Mucosa of stomach (tissue), 1 donor: ENCODE measurements around the gene ACTN1.
A peak's percentile ranks its signal among the peaks of the same experiment; 100 is the strongest.

Source experiments
- H3K27me3 ChIP-seq: one replicate; pipeline ENCODE4 v1.7.0; 2013; ENCODE audit warnings: mild to moderate bottlenecking, low read length; ENCODE audit not compliant: control insufficient read depth, insufficient read depth
- H3K36me3 ChIP-seq: one replicate; pipeline ENCODE4 v1.7.0; 2013; ENCODE audit warnings: low read length; ENCODE audit not compliant: control insufficient read depth, insufficient read depth
- H3K4me1 ChIP-seq: one replicate; pipeline ENCODE4 v1.7.0; 2013; ENCODE audit warnings: mild to moderate bottlenecking, low read length; ENCODE audit not compliant: control insufficient read depth, insufficient read depth
- H3K4me3 ChIP-seq: one replicate; pipeline ENCODE4 v1.7.0; 2013; ENCODE audit warnings: low read length
- H3K9ac ChIP-seq: one replicate; pipeline ENCODE4 v1.7.0; 2013; ENCODE audit warnings: mild to moderate bottlenecking, low read length, moderate library complexity
- H3K9me3 ChIP-seq: one replicate; pipeline ENCODE4 v1.7.0; 2013; ENCODE audit warnings: mild to moderate bottlenecking, low read length, moderate library complexity; ENCODE audit not compliant: control insufficient read depth
- donor health status: Pancreatic carcinoma.

Gene ACTN1

GRCh38 chr14:68953196-68953555, 25.9 kb downstream of the ACTN1 start:
- Histone ChIP-seq H3K36me3 (no peaks in the 10 kb centered on the region), H3K4me1 (peaks cover 75% of the 10 kb centered on the region), H3K9ac (peak overlapping the region; percentile 33), H3K27me3 (no peaks in the 10 kb centered on the region), H3K9me3 (no peaks in the 10 kb centered on the region), H3K4me3 (no peak overlapping the region)

DNA sequence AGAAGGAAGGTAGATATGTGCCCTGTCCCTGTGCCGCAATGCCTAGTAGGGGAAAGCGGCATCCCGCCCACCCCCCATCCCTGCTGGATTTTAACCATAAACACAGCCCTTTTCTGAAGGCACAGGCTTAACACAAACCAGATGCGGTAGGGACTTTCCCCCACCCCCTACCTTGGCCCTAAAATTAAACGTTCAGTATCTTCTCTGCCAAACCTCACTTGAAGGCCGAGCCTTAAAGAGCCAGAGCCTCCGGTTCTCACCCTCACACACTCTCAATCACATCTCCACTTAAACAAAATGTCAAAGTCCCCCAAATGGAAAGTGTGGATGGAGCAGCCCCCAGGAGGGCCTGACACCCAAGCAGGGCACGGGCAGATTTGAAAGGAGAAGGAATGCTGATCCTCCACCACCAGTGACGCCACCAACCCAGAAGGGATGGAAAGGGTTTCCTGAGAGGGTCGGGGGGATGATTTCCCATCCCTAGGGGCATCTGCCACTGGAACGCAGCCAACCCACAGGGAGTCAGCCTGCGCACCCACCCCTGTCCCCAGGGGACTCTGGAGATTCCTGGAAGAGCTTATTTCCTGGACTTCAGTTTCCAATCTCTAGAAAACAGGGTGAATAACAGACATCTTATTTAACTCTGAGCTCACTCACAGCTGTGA, 26.4 kb downstream of the ACTN1 start:
- no peaks in the 10 kb centered on the region for H3K9me3 ChIP-seq
- H3K27me3 ChIP-seq: no peaks in the 10 kb centered on the region
- no peak overlapping the region for H3K4me3 ChIP-seq
- no peaks in the 10 kb centered on the region for H3K36me3 ChIP-seq
- peak overlapping the region; percentile 33 for H3K9ac ChIP-seq
- H3K4me1 ChIP-seq: peaks cover 75% of the 10 kb centered on the region

GRCh38 chr14:68951800-68952530, 27.1 kb downstream of the ACTN1 start:
- H3K4me1 ChIP-seq: peaks cover 79% of the 10 kb centered on the region
- H3K27me3 ChIP-seq: no peaks in the 10 kb centered on the region
- no peaks in the 10 kb centered on the region for H3K36me3 ChIP-seq
- H3K4me3 ChIP-seq: no peak overlapping the region
- H3K9ac ChIP-seq: peak overlapping the region; percentile 33
- H3K9me3 ChIP-seq: no peaks in the 10 kb centered on the region

DNA sequence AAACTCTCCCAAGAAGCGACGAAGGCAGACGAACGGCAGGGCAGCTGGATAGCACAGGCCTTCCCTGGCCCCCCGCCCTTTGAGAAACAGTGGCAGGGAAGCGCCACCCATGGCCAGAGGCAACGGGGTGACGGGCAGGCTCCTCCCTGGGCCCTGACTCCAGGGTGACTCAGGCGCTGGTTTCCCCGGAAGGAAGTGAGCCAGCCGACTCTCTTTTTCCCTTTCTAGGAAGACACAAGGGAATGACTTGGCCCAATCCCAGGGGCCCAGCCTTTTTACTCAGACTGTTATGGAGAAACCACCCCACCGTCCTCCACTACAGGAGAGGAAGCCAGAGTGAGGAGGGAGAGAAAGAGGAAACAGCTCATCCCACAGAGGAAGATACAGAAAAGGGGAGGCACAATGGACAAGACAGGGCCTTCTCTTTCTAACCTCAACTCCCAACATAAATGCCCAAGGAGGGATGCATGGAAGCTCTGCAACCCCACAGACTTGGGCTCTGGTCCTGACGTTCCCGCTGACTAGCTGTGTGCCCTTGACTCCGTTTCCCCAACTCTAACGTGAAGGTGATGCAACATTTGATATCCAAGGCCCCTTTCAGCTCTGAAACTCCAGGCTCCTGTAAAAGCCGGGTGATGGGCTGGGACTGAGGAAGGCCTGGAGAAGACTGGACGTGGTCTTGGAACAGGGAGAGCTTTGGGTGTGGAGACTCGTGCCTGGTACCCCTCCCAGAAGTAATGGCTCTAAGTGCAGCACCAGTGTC, 27.9 kb downstream of the ACTN1 start:
- Histone ChIP-seq H3K4me1 (peaks cover 80% of the 10 kb centered on the region), H3K9me3 (no peaks in the 10 kb centered on the region), H3K36me3 (no peaks in the 10 kb centered on the region), H3K4me3 (no peak overlapping the region), H3K9ac (peak overlapping the region; percentile 29), H3K27me3 (no peaks in the 10 kb centered on the region)

- no peak overlapping the region for H3K9ac ChIP-seq
Measured at GRCh38 chr14:68950111-68950510, 29.0 kb downstream of the ACTN1 start.

GRCh38 chr14:68949601-68949965, 29.5 kb downstream of the ACTN1 start:
- H3K4me1 ChIP-seq: peaks cover 80% of the 10 kb centered on the region
- H3K9ac ChIP-seq: no peak overlapping the region

More at GRCh38 chr14:68950111-68950510, 29.0 kb downstream of the ACTN1 start:
- H3K36me3 ChIP-seq: no peaks in the 10 kb centered on the region
- peaks cover 80% of the 10 kb centered on the region for H3K4me1 ChIP-seq
- H3K27me3 ChIP-seq: no peaks in the 10 kb centered on the region
- H3K4me3 ChIP-seq: no peak overlapping the region
- H3K9me3 ChIP-seq: no peaks in the 10 kb centered on the region

DNA sequence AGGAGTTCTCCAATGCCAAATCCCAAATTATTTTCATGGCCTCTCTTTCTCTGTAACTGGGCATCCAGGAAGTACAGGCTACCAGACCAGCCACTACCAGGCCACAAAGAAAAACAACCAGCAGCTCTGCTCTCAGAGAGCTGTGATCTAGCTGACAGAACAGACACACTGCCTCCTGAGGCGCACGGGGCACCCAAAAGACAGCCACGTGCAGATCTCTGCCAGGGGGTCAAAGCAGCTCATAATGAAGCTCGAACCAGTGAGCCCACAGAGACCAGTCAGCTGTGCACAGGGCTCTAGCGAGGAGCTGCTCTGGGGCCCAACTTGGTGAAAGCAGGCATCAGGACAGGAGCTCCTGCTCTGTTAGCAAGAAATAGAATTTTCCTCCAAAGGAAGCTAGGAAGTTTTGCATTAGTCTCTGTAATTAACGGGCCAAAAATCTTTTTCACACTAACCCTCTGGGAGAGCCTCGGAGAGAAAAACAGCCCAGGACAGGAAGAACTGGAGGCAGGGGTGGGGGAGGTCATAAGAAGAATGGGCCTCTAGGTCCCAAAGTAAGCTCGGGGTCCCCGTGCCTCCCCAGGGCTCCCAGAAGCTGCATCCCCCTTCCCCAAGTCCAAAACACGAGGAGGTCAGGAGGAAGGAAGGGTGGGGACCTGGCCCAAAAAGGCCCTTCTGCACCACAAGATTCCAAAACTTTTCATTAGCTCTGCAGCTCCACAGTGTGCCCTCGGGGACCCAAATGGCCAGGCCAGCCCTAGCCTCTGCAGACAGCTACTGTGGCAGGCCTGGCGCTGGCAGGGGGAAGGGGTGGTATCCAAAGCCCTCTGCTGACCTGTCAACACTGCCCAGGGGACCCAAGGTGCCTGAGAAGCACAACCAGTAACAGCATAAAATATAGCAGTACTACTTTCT, 30.2 kb downstream of the ACTN1 start:
- Histone ChIP-seq H3K36me3 (no peaks in the 10 kb centered on the region), H3K4me1 (peaks cover 84% of the 10 kb centered on the region), H3K27me3 (no peaks in the 10 kb centered on the region), H3K4me3 (no peak overlapping the region), H3K9ac (peak overlapping the region; percentile 30), H3K9me3 (no peaks in the 10 kb centered on the region)

More at GRCh38 chr14:68949601-68949965, 29.5 kb downstream of the ACTN1 start:
- Histone ChIP-seq H3K36me3 (no peaks in the 10 kb centered on the region), H3K27me3 (no peaks in the 10 kb centered on the region), H3K9me3 (no peaks in the 10 kb centered on the region), H3K4me3 (no peak overlapping the region)

GRCh38 chr14:68947802-68948201, 31.3 kb downstream of the ACTN1 start:
- Histone ChIP-seq H3K36me3 (no peaks in the 10 kb centered on the region), H3K9me3 (no peaks in the 10 kb centered on the region), H3K27me3 (no peaks in the 10 kb centered on the region), H3K4me3 (no peak overlapping the region), H3K9ac (no peak overlapping the region), H3K4me1 (peaks cover 82% of the 10 kb centered on the region)

DNA sequence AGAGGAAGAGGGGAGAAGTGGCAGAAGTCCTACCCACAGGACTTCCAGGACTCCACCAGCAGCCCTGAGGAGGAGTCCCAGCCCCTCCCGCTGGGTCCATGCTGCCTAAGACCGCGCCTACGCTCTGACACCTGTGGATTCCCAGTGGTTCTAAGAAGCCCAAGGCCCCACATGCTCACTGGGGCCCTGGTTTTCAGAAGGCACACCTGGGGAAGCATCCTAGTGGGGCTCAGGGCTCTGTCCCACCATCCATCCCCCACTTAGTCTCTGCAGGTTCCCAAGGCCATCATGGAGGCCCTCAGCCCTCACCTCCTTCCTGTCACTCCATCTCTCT, 32.6 kb downstream of the ACTN1 start:
- Histone ChIP-seq H3K36me3 (no peaks in the 10 kb centered on the region), H3K9me3 (no peaks in the 10 kb centered on the region), H3K27me3 (no peaks in the 10 kb centered on the region), H3K4me3 (no peak overlapping the region), H3K4me1 (peaks cover 84% of the 10 kb centered on the region), H3K9ac (peak overlapping the region; percentile 33)

DNA sequence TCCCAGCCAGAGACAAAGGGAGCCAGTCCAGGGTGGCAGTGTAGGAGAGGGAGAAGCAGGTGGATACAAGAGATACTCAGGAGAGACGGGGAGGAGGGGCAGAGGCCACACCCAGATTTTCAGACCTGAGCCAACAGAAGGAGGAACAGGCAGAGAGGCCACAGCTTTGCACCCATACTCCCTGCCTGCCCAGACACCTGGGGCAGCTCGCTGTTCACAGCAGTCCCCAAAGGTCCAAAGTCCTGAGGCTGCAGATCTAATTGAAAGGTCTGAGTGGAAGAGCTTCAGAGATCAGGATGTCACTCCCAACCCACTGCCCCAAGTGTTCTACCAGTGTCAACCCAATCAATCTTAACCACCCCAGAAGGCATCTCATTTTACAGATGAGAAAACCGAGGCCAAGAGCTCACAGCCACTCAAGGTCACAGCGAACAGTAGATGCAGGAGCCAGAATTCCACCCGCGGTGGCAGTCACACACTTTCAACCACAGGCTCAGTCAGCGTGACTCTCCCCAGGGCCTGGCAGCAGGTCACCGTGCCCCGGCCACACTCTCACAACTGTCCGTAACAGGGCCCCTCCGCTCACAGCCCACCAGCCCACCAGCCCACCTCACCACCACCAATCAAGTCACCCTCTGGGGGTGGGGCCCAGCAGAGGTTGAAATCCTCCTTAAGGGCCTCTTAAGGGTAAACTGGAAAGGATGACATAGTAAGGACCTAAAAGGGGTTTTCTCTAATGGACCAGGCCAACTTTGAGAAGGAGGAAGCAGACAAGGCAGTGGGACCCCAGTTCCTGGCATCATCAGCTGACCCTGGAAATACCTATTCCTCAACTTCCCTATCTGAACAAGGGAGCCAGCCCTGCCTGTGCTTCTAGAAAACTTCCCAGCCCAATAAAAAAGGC, 33.3 kb downstream of the ACTN1 start:
- Histone ChIP-seq H3K4me1 (peaks cover 84% of the 10 kb centered on the region), H3K9me3 (no peaks in the 10 kb centered on the region), H3K9ac (peak overlapping the region; percentile 33), H3K36me3 (no peaks in the 10 kb centered on the region), H3K4me3 (no peak overlapping the region), H3K27me3 (no peaks in the 10 kb centered on the region)

DNA sequence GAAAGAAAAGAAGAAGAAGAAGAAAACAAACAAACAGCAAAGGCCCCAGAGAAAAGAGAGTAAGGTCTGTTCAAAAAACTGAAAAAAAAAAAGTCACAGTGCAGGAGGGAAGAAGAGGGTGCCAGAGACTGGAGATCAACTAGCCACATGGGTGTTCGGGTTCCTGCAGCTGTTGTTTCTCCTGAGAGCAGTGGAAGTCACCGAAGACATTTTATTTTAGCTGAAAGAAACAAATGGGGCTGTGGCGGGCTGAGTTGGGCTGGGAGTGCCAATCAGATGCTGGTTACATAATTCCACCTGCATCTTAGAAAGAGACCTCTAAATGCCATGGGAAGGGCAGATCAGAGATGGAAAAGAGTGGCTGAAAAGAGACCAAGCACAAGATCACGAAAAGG, 33.9 kb downstream of the ACTN1 start:
- Histone ChIP-seq H3K4me3 (no peak overlapping the region), H3K27me3 (no peaks in the 10 kb centered on the region), H3K9me3 (no peaks in the 10 kb centered on the region), H3K9ac (peak overlapping the region; percentile 33), H3K36me3 (no peaks in the 10 kb centered on the region), H3K4me1 (peaks cover 86% of the 10 kb centered on the region)
